ENCODE data around the gene CCDC47. TPM values are rescaled to one million over a fixed set of nuclear protein-coding genes. Genes with fewer than 3 reads are reported as not detected.

CCDC47 gene
- total and polyA plus RNA-seq, 2 of the 13 experiments (the other 11 are each of a cell fraction or from before 2014, with no cell fraction given): 59.3 to 99.5 TPM

DNA sequence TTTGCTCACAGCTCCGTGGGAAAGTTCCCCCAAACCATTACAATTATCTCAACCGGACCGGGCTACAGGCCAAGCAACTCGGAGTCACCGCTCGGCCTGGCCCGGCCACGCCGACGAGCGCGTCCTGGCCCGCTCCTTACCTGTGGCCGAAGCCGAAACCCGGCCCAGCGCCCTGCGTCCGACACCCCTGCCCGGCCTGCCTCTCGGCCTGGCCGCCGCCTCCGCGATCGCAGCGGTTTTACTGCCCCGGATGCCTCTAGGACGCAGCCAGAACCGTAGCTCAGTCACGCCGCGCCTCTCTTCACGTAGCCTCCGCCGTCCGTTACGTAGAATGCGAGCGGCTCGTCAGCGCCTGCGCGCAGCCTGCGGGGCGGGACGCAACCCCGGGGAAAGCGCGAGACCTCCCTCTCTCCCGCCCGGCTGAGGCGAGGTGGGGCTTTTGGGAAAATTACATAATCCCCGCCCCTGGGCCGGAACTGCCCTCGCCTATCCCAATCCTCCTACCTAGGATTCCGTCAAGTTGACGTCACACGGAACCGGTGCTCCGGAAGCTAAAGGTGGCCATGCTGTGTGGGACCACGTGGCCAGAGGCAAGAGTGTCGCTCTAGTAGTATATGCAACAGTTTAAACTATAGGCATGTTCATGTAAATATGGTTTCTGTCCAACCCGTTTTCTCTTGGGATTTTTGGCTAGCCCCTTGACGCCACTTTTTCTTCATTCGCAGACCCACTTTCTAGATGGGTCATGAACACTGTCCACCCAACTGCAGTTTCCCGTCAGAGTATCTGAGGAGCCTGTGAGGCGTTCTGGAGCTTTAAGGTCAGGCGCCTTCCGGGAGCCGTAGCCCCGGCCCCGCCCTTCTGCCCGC is at the start of gene CCDC47 (continued):
- TF ChIP-seq, protein P1, sequence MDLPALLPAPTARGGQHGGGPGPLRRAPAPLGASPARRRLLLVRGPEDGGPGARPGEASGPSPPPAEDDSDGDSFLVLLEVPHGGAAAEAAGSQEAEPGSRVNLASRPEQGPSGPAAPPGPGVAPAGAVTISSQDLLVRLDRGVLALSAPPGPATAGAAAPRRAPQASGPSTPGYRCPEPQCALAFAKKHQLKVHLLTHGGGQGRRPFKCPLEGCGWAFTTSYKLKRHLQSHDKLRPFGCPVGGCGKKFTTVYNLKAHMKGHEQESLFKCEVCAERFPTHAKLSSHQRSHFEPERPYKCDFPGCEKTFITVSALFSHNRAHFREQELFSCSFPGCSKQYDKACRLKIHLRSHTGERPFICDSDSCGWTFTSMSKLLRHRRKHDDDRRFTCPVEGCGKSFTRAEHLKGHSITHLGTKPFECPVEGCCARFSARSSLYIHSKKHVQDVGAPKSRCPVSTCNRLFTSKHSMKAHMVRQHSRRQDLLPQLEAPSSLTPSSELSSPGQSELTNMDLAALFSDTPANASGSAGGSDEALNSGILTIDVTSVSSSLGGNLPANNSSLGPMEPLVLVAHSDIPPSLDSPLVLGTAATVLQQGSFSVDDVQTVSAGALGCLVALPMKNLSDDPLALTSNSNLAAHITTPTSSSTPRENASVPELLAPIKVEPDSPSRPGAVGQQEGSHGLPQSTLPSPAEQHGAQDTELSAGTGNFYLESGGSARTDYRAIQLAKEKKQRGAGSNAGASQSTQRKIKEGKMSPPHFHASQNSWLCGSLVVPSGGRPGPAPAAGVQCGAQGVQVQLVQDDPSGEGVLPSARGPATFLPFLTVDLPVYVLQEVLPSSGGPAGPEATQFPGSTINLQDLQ (CRISPR knock-in tag; IDR thresholded peaks at IDR 0.05): 0 out of 2 replicates have a peak, but pooled peaks have one; percentile 46
- TF ChIP-seq, protein P2, sequence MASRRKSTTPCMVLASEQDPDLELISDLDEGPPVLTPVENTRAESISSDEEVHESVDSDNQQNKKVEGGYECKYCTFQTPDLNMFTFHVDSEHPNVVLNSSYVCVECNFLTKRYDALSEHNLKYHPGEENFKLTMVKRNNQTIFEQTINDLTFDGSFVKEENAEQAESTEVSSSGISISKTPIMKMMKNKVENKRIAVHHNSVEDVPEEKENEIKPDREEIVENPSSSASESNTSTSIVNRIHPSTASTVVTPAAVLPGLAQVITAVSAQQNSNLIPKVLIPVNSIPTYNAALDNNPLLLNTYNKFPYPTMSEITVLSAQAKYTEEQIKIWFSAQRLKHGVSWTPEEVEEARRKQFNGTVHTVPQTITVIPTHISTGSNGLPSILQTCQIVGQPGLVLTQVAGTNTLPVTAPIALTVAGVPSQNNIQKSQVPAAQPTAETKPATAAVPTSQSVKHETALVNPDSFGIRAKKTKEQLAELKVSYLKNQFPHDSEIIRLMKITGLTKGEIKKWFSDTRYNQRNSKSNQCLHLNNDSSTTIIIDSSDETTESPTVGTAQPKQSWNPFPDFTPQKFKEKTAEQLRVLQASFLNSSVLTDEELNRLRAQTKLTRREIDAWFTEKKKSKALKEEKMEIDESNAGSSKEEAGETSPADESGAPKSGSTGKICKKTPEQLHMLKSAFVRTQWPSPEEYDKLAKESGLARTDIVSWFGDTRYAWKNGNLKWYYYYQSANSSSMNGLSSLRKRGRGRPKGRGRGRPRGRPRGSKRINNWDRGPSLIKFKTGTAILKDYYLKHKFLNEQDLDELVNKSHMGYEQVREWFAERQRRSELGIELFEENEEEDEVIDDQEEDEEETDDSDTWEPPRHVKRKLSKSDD (CRISPR knock-in tag; IDR thresholded peaks at IDR 0.05; ENCODE audit: low read depth): peak; percentile 99
- no peak for TF ChIP-seq SMARCC2 (IDR thresholded peaks at IDR 0.05)
- peak; percentile 88 to 96 for TF ChIP-seq POLR2A (IDR thresholded peaks at IDR 0.05; ENCODE audit: insufficient read depth in 1 of 2, low read depth in 2 of 2, low read length in 2 of 2)
- TF ChIP-seq, protein P3, sequence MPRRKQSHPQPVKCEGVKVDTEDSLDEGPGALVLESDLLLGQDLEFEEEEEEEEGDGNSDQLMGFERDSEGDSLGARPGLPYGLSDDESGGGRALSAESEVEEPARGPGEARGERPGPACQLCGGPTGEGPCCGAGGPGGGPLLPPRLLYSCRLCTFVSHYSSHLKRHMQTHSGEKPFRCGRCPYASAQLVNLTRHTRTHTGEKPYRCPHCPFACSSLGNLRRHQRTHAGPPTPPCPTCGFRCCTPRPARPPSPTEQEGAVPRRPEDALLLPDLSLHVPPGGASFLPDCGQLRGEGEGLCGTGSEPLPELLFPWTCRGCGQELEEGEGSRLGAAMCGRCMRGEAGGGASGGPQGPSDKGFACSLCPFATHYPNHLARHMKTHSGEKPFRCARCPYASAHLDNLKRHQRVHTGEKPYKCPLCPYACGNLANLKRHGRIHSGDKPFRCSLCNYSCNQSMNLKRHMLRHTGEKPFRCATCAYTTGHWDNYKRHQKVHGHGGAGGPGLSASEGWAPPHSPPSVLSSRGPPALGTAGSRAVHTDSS (CRISPR knock-in tag; conservative IDR thresholded peaks at IDR 0.05): peak; percentile 85; the same call in 1 of the 2 replicates
- TF ChIP-seq MIER3 (CRISPR knock-in tag; IDR thresholded peaks at IDR 0.05; ENCODE audit: borderline replicate concordance): peak; percentile 90; the same call in 1 of the 2 replicates
- peak; percentile 99 for TF ChIP-seq ZFY (CRISPR knock-in tag; IDR thresholded peaks at IDR 0.05)
- no peak for TF ChIP-seq EED (CRISPR knock-in tag; IDR thresholded peaks at IDR 0.05)
- TF ChIP-seq REPIN1 (CRISPR knock-in tag; IDR thresholded peaks at IDR 0.05; ENCODE audit: borderline replicate concordance, low read depth): peak; percentile 73
- peak; percentile 86 for TF ChIP-seq GABPA (IDR thresholded peaks at IDR 0.05; ENCODE audit: low read depth, low read length)
- TF ChIP-seq GABPA (CRISPR knock-in tag; IDR thresholded peaks at IDR 0.05; ENCODE audit: low read depth): peak; percentile 99
- peak; percentile 73; the same call in 1 of the 2 replicates for TF ChIP-seq ZNF260 (CRISPR knock-in tag; IDR thresholded peaks at IDR 0.05; ENCODE audit: borderline replicate concordance, low read depth)
- TF ChIP-seq FOXO1 (CRISPR knock-in tag; IDR thresholded peaks at IDR 0.05): peak; percentile 62
- peak; percentile 58; the same call in 1 of the 2 replicates for TF ChIP-seq ZNF33A (CRISPR knock-in tag; IDR thresholded peaks at IDR 0.05; ENCODE audit: borderline replicate concordance)
- TF ChIP-seq ZNF616 (CRISPR knock-in tag; IDR thresholded peaks at IDR 0.05; ENCODE audit: low read depth): 0 out of 2 replicates have a peak, but pooled peaks have one; percentile 25
- no peak for TF ChIP-seq ZNF234 (CRISPR knock-in tag; conservative IDR thresholded peaks at IDR 0.05)
- 0 out of 2 replicates have a peak, but pooled peaks have one; percentile 25 for TF ChIP-seq ZNF570 (CRISPR knock-in tag; IDR thresholded peaks at IDR 0.05; ENCODE audit: borderline replicate concordance)
- peak; percentile 93 for TF ChIP-seq KDM5B (CRISPR knock-in tag; IDR thresholded peaks at IDR 0.05; ENCODE audit: borderline replicate concordance)
- TF ChIP-seq U2AF2 (IDR thresholded peaks at IDR 0.05; ENCODE audit: low read depth, low read length): 0 out of 2 replicates have a peak, but pooled peaks have one; percentile 14
- peak; percentile 85 for TF ChIP-seq CEBPB (IDR thresholded peaks at IDR 0.05; ENCODE audit: borderline replicate concordance, low read depth, low read length)
- TF ChIP-seq CREB1 (IDR thresholded peaks at IDR 0.05): peak; percentile 99
- TF ChIP-seq CREB1 (CRISPR knock-in tag; IDR thresholded peaks at IDR 0.05): peak; percentile 98
- peak; percentile 43; the same call in 1 of the 2 replicates for TF ChIP-seq FOXA3 (CRISPR knock-in tag; IDR thresholded peaks at IDR 0.05)
